ENCODE results near the gene LRRC42.

The LRRC42 gene

DNA sequence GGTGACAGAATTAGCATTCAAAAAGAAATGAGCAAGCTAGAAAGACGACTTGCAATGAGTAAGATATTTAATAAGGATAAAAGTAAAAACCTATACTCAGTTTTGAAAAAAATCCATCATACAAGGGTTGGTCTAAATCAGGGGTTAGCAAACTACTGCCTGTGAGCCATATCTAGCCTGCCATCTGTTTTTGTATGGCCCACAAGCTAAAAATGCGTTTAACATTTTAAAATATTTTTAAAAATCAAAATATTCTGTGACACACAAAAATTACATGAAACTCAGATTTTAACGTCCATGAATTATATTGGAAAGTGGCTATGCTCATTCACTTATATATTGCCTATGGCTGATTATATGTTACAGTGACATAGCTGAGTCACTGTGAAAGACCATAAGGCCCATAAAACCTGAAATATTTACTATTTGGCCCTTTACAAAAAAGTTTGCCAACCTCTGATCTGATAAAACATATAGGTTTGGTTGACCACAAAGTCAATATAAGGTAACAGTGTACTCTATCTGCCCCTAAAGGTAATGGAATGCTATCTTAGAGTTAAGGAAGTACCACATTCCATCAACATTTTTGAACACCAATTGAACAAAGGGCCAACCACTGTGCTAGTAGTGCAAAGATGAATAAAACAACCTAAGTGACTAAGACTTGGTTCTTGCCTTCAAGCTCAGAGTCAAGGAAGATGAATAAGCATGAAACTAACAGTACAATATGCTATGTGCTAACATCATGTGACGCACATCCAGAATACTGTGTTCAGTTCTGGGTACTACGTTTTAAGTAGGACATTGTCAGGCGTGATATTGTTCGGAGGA is 3.8 kb upstream of the LRRC42 start:
- no peak for DNase-seq

DNA sequence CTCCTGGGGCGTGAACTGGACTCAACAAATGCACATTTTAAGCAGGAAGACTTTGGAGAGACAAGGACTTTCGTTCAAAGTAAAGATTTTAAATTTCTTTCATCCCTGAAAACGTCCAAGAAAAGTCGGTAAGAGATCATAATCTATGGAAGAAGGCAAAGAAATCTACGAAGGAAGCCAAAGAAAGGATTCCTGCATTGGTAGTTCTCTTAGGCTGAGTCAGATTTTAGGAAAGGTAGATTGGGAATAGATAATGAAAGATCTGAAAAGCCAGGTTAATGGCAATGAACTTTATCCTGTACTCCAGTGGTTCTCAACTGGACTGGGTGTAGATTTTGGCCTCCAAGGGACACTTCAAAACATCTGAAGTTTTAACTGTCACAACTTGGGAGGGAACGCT is 3.1 kb upstream of the LRRC42 start:
- DNase-seq, result no peak

DNA sequence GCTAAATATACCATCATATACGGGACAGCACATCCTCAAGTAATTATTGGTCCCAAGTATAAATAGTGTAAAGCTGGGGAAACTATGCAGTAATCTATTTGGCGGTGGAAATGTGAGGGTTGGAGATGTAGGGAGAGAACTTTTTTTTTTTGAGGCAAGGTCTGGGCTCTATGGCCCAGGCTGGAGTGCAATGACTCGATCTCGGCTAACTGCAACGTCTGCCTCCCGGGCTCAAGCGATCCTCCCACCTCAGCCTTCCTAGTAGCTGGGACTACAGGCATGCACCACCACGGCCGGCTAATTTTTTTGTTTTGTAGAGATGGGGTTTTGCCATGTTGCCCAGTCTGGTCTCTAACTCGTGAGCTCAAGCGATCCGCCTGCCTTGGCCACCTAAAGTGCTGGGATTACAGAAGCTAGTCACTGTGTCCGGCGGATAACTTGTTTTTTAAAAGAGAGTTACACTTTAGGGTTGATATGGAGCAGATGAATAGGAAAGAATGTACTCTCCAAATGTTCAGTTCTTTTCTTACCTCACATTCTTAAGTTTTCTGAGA is 2.6 kb upstream of the LRRC42 start:
- no peak for DNase-seq

DNA sequence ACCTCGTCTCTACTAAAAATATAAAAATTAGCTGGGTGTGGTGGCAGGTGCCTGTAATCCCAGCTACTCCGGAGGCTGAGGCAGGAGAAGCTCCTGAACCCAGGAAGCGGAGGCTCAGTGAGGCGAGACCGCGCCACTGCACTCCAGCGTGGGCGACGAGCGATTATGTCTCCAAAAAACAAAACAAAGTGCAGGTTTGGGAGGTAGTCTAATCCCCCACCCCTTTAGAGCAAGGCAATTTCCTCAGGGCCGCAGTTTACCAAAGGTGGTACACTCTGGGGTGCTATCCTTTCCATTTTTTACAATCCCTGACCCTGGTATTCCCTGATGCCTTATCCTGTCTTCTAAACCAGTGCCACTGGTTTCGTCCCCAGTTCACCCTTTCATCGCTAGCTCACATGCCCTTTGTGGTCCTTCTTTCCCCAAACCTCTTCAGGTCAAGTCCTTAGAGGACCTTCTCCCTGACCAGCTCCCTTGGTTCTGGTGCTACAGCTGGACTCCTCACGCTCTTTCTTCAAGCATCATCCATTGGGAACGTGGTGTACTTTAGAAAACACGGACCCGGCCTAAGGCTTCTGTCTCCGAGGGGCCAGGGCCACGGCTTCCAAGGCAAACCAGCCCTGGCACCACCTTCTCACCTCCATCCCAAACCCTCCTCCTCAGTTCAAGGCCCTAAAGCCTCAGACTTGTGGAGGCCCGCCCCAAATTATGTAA is 1.5 kb upstream of the LRRC42 start:
- no peak for DNase-seq

DNA sequence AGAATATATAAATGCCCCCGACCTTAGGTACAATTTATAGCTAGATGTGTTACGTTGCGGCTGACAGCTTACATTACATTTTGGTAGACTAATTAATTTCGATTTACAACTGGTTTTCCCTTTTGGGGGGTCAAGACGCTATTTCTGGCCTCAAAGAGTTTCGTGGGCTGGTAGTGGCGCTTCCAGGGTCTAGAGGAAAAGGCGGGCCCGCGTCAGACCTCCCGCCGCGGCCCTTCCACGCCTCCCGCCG is 1.0 kb upstream of the LRRC42 start:
- DNase-seq, result no peak

GRCh38 chr1:53945433-53946251 is 508 bp upstream of the LRRC42 start, which contains the start of gene IFT25:
Gene IFT25, minus strand, starts transcription at chr1:53945699. Its CDS starts 5,617 bp downstream, at chr1:53940082.
- peak; percentile 91 for DNase-seq

DNA sequence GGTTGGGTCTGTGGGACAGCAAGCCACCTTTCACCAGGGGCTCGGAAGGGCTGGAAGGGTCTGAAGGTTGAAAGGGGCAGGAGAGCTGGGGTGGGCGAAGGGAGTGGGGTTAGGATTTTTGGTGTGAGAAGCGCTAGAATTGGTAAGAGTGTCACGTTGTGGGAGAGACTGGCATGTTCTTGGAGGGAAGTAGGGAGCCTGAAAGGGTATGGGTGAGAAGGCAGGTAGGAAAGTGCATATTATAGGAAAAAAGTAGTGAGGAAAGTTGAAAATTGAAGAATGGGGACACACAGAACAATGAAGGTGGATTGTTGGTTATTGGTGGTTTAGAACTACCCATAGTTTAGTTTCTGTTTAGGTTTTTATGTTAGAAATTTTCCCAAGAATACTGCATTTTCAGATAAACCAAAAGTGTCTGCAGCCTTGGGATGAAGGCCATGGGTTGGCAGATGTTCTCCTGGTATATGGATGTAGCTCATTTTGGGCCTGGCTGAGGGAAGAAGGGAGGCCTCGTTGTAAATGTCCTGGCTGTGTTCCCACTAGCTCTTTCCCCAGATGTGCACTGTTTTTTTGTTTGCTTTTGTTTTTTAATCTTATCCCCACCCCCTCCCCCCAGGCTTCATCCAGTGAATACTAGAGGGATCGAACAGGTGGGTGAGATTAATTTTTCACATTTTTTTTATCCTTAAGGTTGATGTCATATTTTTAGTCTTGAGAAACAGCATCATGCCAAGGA is 1.2 kb downstream of the LRRC42 start:
- no peak for DNase-seq

- no peak for DNase-seq
Measured at GRCh38 chr1:53948291-53948690, 2.1 kb downstream of the LRRC42 start.

- no peak for DNase-seq
Measured at GRCh38 chr1:53949023-53949990, 3.2 kb downstream of the LRRC42 start.

- no peak for DNase-seq
Measured at GRCh38 chr1:53951697-53952096, 5.5 kb downstream of the LRRC42 start.

GRCh38 chr1:53954128-53954527 is 8.0 kb downstream of the LRRC42 start:
- DNase-seq, result no peak

DNA sequence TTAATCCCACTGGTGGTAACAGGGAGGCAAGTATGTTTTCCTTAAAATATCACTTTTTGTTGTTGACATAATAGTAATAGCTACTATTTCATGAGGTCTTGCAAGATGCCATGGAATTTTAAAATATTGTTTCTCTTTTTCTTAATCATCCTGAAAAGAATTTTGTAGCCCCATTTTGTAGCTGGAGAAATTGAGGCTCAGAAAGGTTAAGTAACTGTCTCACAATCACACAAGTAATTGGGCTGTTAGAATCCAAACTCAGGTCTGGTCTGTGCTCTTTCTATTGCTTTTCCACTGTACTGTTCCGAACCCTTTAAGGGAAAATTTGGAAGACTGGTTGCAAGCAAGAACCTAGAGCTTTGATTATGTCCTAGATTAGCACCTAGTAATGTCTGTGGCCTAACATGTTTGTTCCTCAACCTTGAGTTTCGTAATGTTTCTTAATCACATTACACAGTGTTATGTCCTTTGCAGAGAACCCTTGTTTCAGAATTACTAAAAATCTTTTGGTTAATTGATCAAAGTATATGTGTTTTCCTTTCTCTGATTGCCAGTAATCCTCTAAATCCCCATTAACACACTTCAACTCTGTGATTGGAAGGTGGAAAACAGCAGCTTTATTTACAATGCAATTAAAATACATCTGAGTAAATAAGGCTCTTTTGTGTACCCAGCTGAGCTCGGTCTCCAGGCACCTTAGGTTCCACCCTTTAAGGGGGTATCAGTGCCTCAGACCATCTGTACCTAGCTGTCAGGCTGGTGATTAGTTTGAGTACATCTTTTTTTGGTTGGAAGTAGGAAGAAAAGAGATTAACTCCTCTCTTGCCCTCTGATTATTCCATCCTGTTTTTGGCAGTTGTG is 10.4 kb downstream of the LRRC42 start:
- DNase-seq, result no peak

DNA sequence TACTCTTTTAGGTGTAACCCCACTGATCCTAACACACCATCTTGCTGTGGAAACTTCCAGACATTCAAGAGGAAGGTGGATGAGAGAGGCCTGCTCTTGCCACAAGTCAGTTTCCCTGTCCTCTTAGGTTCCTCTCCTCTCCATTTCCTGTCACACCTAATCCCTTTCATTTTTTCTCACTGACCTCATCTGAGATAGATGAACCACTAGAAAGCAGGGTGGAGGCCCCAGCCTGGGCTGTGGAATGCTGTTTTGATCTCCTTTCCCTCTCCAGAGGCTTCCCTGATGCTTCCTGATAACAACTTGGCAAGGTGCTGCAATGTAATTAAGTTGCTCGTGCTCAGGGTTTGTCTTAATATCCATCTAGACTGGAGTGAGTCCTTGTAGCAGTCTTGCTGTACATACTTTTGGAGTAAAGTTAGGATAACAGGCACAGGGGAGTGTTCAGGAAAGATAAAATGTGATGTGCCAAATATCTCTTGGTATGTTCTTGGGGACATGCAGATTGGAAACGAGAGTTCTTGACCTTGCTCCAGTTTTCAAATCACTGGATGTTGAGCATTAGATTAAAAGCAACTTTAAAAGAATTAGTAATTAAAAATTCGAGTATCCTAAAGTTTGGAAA is 11.2 kb downstream of the LRRC42 start:
- DNase-seq, result no peak

DNA sequence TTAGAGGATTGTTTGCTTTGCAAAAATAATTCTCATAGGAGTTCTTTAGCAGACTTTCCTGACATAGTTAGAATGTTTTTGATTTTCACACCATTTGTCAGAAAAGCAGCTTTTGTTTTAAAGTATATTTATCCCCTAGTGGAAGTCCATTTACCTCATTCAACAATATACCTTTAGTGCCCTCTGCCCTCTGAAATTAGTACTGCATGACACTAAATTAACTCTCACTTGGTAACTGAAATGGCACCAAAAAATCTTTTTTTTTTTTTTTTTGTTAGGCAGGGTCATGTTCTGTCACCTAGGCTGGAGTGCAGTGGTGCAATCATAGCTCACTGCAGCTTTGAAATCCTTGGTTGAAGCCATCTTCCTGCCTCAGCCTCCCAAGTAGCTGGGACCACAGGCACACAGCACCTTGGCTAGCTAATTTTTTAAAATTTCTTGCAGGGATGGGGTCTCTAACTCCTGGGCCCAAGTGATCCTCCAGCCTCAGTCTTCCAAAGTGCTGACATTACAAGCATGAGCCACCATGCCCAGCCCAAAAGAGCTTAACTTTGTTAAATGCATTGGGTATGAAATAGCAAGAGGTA is 13.6 kb downstream of the LRRC42 start:
- no peak for DNase-seq

GRCh38 chr1:53962395-53962794 is 16.2 kb downstream of the LRRC42 start:
- DNase-seq, result no peak

GRCh38 chr1:53963460-53963859 is 17.3 kb downstream of the LRRC42 start:
- no peak for DNase-seq

DNA sequence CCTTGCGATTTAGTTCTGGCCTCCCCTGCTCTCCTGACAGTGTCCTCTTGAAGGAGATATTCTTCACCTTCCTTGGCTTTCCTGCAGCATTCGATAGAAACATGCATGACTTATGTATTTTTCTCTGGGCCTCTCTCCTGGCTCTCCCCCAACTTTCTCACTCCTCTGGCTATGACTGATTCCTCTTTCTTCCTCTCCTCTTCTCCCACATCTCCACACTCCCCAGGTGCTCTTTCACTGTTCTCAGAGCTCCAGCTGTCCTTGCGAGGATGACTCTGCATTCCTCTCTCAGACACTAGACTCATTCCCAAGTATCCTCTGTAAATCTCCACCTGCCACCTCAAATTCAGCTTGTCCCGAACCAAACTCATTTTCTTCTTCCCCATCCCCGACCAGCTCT is 18.0 kb downstream of the LRRC42 start:
- DNase-seq, result no peak

GRCh38 chr1:53966794-53967193 is 20.6 kb downstream of the LRRC42 start:
- no peak for DNase-seq

- DNase-seq, result no peak
Measured at GRCh38 chr1:53967409-53968124, 21.4 kb downstream of the LRRC42 start.
